HEK293T (cell line): ENCODE measurements around the gene ATXN7.

Experiments used
- CTCF ChIA-PET: fragments of 350-600 bp; formaldehyde crosslinking; extraction: SDS; loops from one replicate; lab custom pipeline; 2021; ENCODE audit warnings: antibody characterized with exemption, inconsistent platforms; lab: Yijun Ruan, JAX
- POLR2A ChIA-PET: fragments of 350-600 bp; formaldehyde crosslinking; extraction: SDS; loops from one replicate; lab custom pipeline; 2020; ENCODE audit warnings: antibody characterized with exemption, inconsistent platforms; lab: Yijun Ruan, JAX
- DNase-seq: peaks from one replicate; pipeline ENCODE4 v3.0.0; 2012; ENCODE audit warnings: mixed read lengths; ENCODE audit errors: extremely low spot score
- ARNT ChIP-seq: fragments of 450-650 bp; IDR thresholded peaks from 2 replicates; pipeline ENCODE4 v1.6.1; 2017; ENCODE audit warnings: mild to moderate bottlenecking
- BHLHE40 ChIP-seq: fragments of 450-650 bp; IDR thresholded peaks from 2 replicates; pipeline ENCODE4 v1.6.1; 2016; ENCODE audit warnings: mild to moderate bottlenecking, moderate library complexity, borderline replicate concordance
- CTBP1 ChIP-seq: fragments of 450-650 bp; IDR thresholded peaks from 2 replicates; pipeline ENCODE4 v1.6.1; 2016; ENCODE audit warnings: borderline replicate concordance
- ELF4 ChIP-seq: fragments of 450-650 bp; IDR thresholded peaks from 2 replicates; pipeline ENCODE4 v1.6.1; 2017; ENCODE audit warnings: antibody characterized with exemption
- FOXA1 ChIP-seq: fragments of 450-650 bp; IDR thresholded peaks from 2 replicates; pipeline ENCODE4 v1.6.1; 2016; ENCODE audit warnings: mild to moderate bottlenecking
- FOXK2 ChIP-seq: fragments of 450-650 bp; IDR thresholded peaks from 2 replicates; pipeline ENCODE4 v1.6.1; 2016; ENCODE audit warnings: mild to moderate bottlenecking
- FOXM1 ChIP-seq: fragments of 450-650 bp; IDR thresholded peaks from 2 replicates; pipeline ENCODE4 v1.6.1; 2017; ENCODE audit warnings: mild to moderate bottlenecking, borderline replicate concordance
- HDGF ChIP-seq: fragments of 450-650 bp; IDR thresholded peaks from 2 replicates; pipeline ENCODE4 v1.6.1; 2017; ENCODE audit warnings: antibody characterized with exemption, borderline replicate concordance
- L3MBTL2 ChIP-seq: fragments of 450-650 bp; conservative IDR thresholded peaks from 2 replicates; pipeline ENCODE4 v1.6.1; 2016; ENCODE audit warnings: mild to moderate bottlenecking
- LEF1 ChIP-seq: fragments of 450-650 bp; IDR thresholded peaks from 2 replicates; pipeline ENCODE4 v1.6.1; 2017; ENCODE audit warnings: mild to moderate bottlenecking, borderline replicate concordance
- NFRKB ChIP-seq: fragments of 450-650 bp; IDR thresholded peaks from 2 replicates; pipeline ENCODE4 v1.6.1; 2016; ENCODE audit warnings: mild to moderate bottlenecking, moderate library complexity
- PKNOX1 ChIP-seq: fragments of 450-650 bp; IDR thresholded peaks from 2 replicates; pipeline ENCODE4 v1.6.1; 2016
- SP1 ChIP-seq: fragments of 450-650 bp; IDR thresholded peaks from 2 replicates; pipeline ENCODE4 v1.6.1; 2017
- SUZ12 ChIP-seq: fragments of 450-650 bp; IDR thresholded peaks from 2 replicates; pipeline ENCODE4 v1.6.1; 2016; ENCODE audit warnings: mild to moderate bottlenecking
- TARDBP ChIP-seq: fragments of 450-650 bp; IDR thresholded peaks from 2 replicates; pipeline ENCODE4 v1.6.1; 2016
- ZNF384 ChIP-seq: fragments of 450-650 bp; IDR thresholded peaks from 2 replicates; pipeline ENCODE4 v1.6.1; 2016

The ATXN7 gene

GRCh38 chr3:63969876-63970275 is 106.2 kb downstream of the ATXN7 start:
- no peak for TF ChIP-seq HDGF
- TF ChIP-seq SUZ12, result no peak
- TF ChIP-seq TARDBP, result no peak
- peak; percentile 86 for TF ChIP-seq PKNOX1
- TF ChIP-seq ARNT, result no peak
- no peak for DNase-seq
- ChIA-PET POLR2A (no interaction called here), CTCF (no interaction called here)

GRCh38 chr3:63970631-63971475 is 107.2 kb downstream of the ATXN7 start:
- no peak for DNase-seq
- CTCF ChIA-PET, result no interaction called here
- no peak for TF ChIP-seq ZNF384
- POLR2A ChIA-PET, result no interaction called here

GRCh38 chr3:63972196-63972595 is 108.5 kb downstream of the ATXN7 start:
- DNase-seq, result no peak
- no peak for TF ChIP-seq ELF4
- TF ChIP-seq ZNF384, result no peak
- TF ChIP-seq L3MBTL2, result no peak
- TF ChIP-seq SUZ12, result no peak
- no peak for TF ChIP-seq HDGF
- TF ChIP-seq PKNOX1, result peak; percentile 57
- ChIA-PET POLR2A (no interaction called here), CTCF (interaction anchor here (0.6 to 1.5 kb wide), 3 partner anchors 10 to 486 kb away, joined by 3 to 7 read pairs (median 3); no protein-coding TSS in a partner anchor)

- ChIA-PET POLR2A (no interaction called here), CTCF (interaction anchor here (1.5 kb wide), 1 partner anchor 11 kb away, joined by 7 read pairs; no protein-coding TSS in a partner anchor)
- TF ChIP-seq FOXA1 (no peak), SUZ12 (no peak), FOXK2 (no peak), SP1 (no peak), LEF1 (no peak), CTBP1 (no peak), ELF4 (no peak), BHLHE40 (no peak), FOXM1 (no peak), HDGF (no peak), ARNT (no peak), TARDBP (no peak), NFRKB (no peak), L3MBTL2 (no peak), PKNOX1 (no peak), ZNF384 (no peak)
- DNase-seq, result no peak
These were observed 109.3 kb downstream of the ATXN7 start for GRCh38 chr3:63972987-63973386.

GRCh38 chr3:63973406-63973805 is 109.7 kb downstream of the ATXN7 start:
- no peak for DNase-seq
- ChIA-PET POLR2A (no interaction called here), CTCF (no interaction called here)
- no peak for TF ChIP-seq HDGF
- no peak for TF ChIP-seq FOXK2
- no peak for TF ChIP-seq NFRKB
- TF ChIP-seq LEF1, result no peak
- no peak for TF ChIP-seq FOXM1
- TF ChIP-seq CTBP1, result no peak
- no peak for TF ChIP-seq ELF4
- no peak for TF ChIP-seq SUZ12
- TF ChIP-seq ARNT, result no peak
- TF ChIP-seq ZNF384, result no peak
- TF ChIP-seq L3MBTL2, result no peak
- TF ChIP-seq TARDBP, result no peak
- no peak for TF ChIP-seq SP1
- TF ChIP-seq BHLHE40, result no peak
- TF ChIP-seq PKNOX1, result no peak
- no peak for TF ChIP-seq FOXA1

- DNase-seq, result no peak
- ChIA-PET POLR2A (no interaction called here), CTCF (no interaction called here)
- no peak for TF ChIP-seq FOXA1
- TF ChIP-seq NFRKB, result no peak
- no peak for TF ChIP-seq TARDBP
- no peak for TF ChIP-seq CTBP1
- no peak for TF ChIP-seq LEF1
- TF ChIP-seq PKNOX1, result no peak
- no peak for TF ChIP-seq SUZ12
- no peak for TF ChIP-seq HDGF
- no peak for TF ChIP-seq SP1
- no peak for TF ChIP-seq FOXK2
- no peak for TF ChIP-seq FOXM1
These were observed 110.8 kb downstream of the ATXN7 start for GRCh38 chr3:63974451-63974850.
